Measurements from ENCODE around the gene CCDC182.

CCDC182 gene

DNA sequence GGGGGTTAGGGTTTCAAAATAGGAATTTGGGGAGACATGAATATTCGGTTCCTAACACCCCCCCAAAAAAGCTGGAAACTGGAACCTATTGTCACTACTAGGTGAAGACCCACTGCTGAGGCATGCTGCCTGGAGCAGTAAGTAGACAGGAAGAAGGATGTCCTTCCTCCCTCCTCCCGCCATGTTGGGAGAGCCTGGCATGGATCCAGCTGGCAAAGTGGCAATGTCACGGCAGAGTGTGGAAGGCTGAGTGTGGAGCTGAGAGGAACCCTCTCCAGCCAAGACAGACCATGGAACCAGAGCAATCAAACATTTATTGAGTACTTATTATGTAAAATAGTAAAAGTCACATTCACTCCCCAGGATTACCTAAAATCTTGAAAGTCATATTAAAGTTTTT lies 49.0 kb downstream of the CCDC182 start:
- no peak for DNase-seq

Data from NCI-H1417 treated with DMSO at 0.1 percent for 48 hours (cell line).